AG04450 (cell line): ENCODE measurements around the gene WSB1. TPM values are rescaled to one million over a fixed set of nuclear protein-coding genes. Genes with fewer than 3 reads are reported as not detected.

ENCODE experiments used
- CTCF ChIA-PET: fragments of 300-600, 350-600 bp; formaldehyde crosslinking; extraction: SDS; loops from one replicate; lab custom pipeline; 2022; ENCODE audit warnings: antibody characterized with exemption, inconsistent platforms; lab: Charles Lee
- POLR2A ChIA-PET: fragments of 350-600 bp; formaldehyde crosslinking; extraction: SDS; loops from one replicate; lab custom pipeline; 2021; ENCODE audit warnings: antibody characterized with exemption, inconsistent platforms; lab: Yijun Ruan, JAX
- DNase-seq: peaks from one replicate; pipeline ENCODE4 v3.0.0-alpha.2; 2011; ENCODE audit warnings: low read depth, low spot score
- H3K27ac ChIP-seq: one replicate; pipeline ENCODE4 v1.5.1; 2012; ENCODE audit warnings: low read depth, low read length, control low read depth
- H3K27me3 ChIP-seq: one replicate; pipeline ENCODE4 v1.6.0; 2012; ENCODE audit warnings: low read length; ENCODE audit not compliant: control insufficient read depth, insufficient read depth
- H3K4me3 ChIP-seq: 2 replicates; pipeline ENCODE4 v1.5.1; 2011; ENCODE audit warnings: mild to moderate bottlenecking, low read depth, low read length, control low read depth
- H3K9me3 ChIP-seq: 2 replicates; pipeline ENCODE4 v1.5.1; 2012; ENCODE audit warnings: low read length; ENCODE audit not compliant: control insufficient read depth, insufficient read depth
- polyA plus RNA-seq: library from polyadenylated mRNA; depleted of rRNA; stranded (reverse); fragments of >200 nt; gene quantifications from 2 replicates; pipeline ENCODE4 v1.2.3, GENCODE V29; 2011
- TF ChIP-seq, protein P1 (sequence below): IDR thresholded peaks from 2 replicates; pipeline ENCODE4 v1.5.1; 2011; ENCODE audit warnings: low read depth, low read length, control low read depth, inconsistent platforms

WSB1 gene
- polyA plus RNA-seq, 1 experiment, result 204 TPM

- CTCF ChIA-PET, result interaction anchor here (1.0 to 4.5 kb wide), 4 partner anchors 104 to 299 kb away, joined by 3 to 81 read pairs (median 4); partner anchors contain the start of gene KSR1
- TF ChIP-seq, protein P1, sequence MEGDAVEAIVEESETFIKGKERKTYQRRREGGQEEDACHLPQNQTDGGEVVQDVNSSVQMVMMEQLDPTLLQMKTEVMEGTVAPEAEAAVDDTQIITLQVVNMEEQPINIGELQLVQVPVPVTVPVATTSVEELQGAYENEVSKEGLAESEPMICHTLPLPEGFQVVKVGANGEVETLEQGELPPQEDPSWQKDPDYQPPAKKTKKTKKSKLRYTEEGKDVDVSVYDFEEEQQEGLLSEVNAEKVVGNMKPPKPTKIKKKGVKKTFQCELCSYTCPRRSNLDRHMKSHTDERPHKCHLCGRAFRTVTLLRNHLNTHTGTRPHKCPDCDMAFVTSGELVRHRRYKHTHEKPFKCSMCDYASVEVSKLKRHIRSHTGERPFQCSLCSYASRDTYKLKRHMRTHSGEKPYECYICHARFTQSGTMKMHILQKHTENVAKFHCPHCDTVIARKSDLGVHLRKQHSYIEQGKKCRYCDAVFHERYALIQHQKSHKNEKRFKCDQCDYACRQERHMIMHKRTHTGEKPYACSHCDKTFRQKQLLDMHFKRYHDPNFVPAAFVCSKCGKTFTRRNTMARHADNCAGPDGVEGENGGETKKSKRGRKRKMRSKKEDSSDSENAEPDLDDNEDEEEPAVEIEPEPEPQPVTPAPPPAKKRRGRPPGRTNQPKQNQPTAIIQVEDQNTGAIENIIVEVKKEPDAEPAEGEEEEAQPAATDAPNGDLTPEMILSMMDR, result no peak
- no peak overlapping the region for H3K4me3 ChIP-seq
- POLR2A ChIA-PET, result no interaction called here
- DNase-seq, result no peak
- peaks cover 4% of the 10 kb centered on the region; the same call in 1 of the 2 replicates for H3K9me3 ChIP-seq
- no peak overlapping the region for H3K27ac ChIP-seq
- no peaks in the 10 kb centered on the region for H3K27me3 ChIP-seq
These were observed 57.8 kb downstream of the WSB1 start for GRCh38 chr17:27351759-27352158.

DNA sequence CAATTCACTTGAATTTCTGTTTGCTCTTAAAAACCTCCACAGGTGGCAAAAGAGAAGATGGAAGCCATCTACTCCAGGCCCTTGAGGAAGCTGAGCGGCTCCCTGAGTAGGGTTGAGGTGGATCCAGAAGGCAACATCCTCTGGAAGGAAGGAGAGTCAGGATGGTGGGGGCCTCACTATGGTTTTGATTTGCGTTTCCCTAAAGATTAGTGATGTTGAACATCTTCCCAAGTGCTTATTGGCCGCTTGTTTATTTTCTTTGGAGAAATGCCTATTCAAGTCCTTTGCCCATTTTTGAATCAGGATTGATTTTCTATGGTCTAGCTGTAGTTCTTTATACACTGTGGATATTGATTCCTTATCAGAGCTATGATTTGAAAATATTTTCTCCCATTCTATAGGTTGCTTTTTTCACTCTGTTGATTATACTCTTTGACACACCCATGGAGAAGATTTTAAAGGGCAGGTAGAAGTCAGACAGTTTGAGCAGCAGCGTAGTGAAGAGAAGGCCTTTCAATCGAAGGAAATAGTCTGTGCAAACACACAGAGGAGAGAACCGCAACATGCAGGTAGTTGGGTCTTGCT lies 58.6 kb downstream of the WSB1 start:
- DNase-seq, result no peak
- H3K4me3 ChIP-seq, result peak overlapping the region; percentile 69

DNA sequence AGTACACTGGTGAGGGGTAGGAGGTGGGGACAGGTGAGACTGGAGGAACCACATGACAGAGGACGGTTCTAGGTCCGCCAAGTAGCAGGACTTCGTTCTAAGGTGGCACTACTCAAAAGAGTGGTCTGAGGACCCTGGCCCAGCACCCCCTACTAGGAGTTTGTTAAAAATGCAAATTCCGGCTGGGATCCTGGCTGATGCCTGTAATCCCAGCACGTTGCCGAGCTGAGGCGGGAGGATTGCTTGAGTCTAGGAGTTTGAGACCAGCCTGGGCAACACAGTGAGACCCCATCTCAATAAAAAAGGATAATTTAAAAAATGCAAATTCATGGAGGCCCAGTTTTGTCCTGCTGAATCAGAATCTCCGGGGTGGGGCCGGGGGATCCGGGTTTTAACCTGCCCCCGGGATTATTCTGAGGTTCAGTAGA lies 59.1 kb downstream of the WSB1 start:
- Histone ChIP-seq H3K27ac (peak overlapping the region; percentile 78), H3K4me3 (peak overlapping the region; percentile 69), H3K9me3 (peaks cover 4% of the 10 kb centered on the region; the same call in 1 of the 2 replicates), H3K27me3 (peaks cover 3% of the 10 kb centered on the region)
- DNase-seq, result no peak
- ChIA-PET CTCF (interaction anchor here (0.9 to 4.5 kb wide), 5 partner anchors 20 to 249 kb away, joined by 3 to 81 read pairs (median 5); partner anchors contain the start of gene KSR1), POLR2A (no interaction called here)
- TF ChIP-seq, protein P1, result no peak

More for the DNA sequence above, 58.6 kb downstream of the WSB1 start:
- Histone ChIP-seq H3K9me3 (peaks cover 4% of the 10 kb centered on the region; the same call in 1 of the 2 replicates), H3K27me3 (peaks cover 3% of the 10 kb centered on the region), H3K27ac (no peak overlapping the region)
- CTCF ChIA-PET, result interaction anchor here (0.9 to 4.5 kb wide), 5 partner anchors 28 to 298 kb away, joined by 3 to 81 read pairs (median 3); partner anchors contain the start of gene KSR1
- POLR2A ChIA-PET, result no interaction called here
- TF ChIP-seq, protein P1, result no peak

- POLR2A ChIA-PET, result no interaction called here
These were observed 59.6 kb downstream of the WSB1 start for GRCh38 chr17:27353461-27354050.

More at GRCh38 chr17:27353461-27354050, 59.6 kb downstream of the WSB1 start:
- peak overlapping the region; percentile 78 for H3K27ac ChIP-seq
- H3K27me3 ChIP-seq, result peaks cover 3% of the 10 kb centered on the region
- H3K4me3 ChIP-seq, result peak overlapping the region; percentile 69
- peak; percentile 81 for DNase-seq
- H3K9me3 ChIP-seq, result peaks cover 4% of the 10 kb centered on the region; the same call in 1 of the 2 replicates
- CTCF ChIA-PET, result interaction anchor here (0.6 to 4.5 kb wide), 38 partner anchors 9 to 260 kb away, joined by 3 to 81 read pairs (median 4); partner anchors contain the start of gene KSR1
- TF ChIP-seq, protein P1, result peak; percentile 53
